Nephron (organoid): Measurements from ENCODE around the gene XKR8.

Source experiments
- H3K27ac Mint-ChIP-seq, 3 experiments: 2 replicates each; pipeline ENCODE4 v1.8.0; 2020; ENCODE audit warnings: mixed read lengths in 3 of 3, mild to moderate bottlenecking in 2 of 3, moderate library complexity in 1 of 3
- H3K27me3 Mint-ChIP-seq: 2 replicates; pipeline ENCODE4 v1.8.0; 2021; ENCODE audit warnings: low read depth, mild to moderate bottlenecking, moderate library complexity, mixed read lengths
- H3K36me3 Mint-ChIP-seq: 2 replicates; pipeline ENCODE4 v1.8.0; 2020; ENCODE audit warnings: low read depth, mixed read lengths
- H3K4me1 Mint-ChIP-seq: 2 replicates; pipeline ENCODE4 v1.8.0; 2020; ENCODE audit warnings: mixed read lengths
- H3K4me3 Mint-ChIP-seq, 3 experiments: 2 replicates each; pipeline ENCODE4 v1.8.0; 2020; ENCODE audit warnings: mild to moderate bottlenecking in 3 of 3, mixed read lengths in 3 of 3, moderate library complexity in 2 of 3
- H3K9me3 Mint-ChIP-seq: 2 replicates; pipeline ENCODE4 v1.8.0; 2020; ENCODE audit warnings: mixed read lengths
- TF ChIP-seq, protein P1 (sequence below), 3 experiments: fragments of 200-600 bp; sonication (generic); IDR thresholded peaks; one replicate each; pipeline ENCODE4 v1.5.0; 2021; ENCODE audit warnings: antibody characterized with exemption in 3 of 3; ENCODE audit not compliant: unreplicated experiment in 3 of 3

XKR8 gene

DNA sequence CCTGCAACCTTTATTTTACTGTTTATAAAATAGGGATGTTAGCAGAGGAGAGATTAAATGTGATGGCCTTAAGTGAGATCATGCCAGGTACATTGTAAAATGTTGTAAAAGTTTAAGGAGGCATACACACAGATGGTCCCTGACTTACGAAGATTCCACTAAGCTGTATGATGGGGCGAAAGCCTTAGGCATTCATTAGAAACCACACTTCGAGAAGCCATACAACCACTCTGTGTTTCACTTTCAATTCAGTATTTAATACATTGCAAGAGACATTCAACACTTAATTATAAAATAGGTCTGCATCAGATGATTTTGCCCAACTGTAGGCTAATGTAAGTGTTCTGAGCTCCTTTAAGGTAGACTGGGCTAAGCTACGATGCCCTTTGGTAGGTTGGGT is 21.3 kb upstream of the XKR8 start:
- H3K36me3 Mint-ChIP-seq, result no peaks in the 10 kb centered on the region
- no peak overlapping the region for H3K4me3 Mint-ChIP-seq
- H3K27ac Mint-ChIP-seq, result no peak overlapping the region
- H3K9me3 Mint-ChIP-seq, result no peaks in the 10 kb centered on the region
- H3K4me1 Mint-ChIP-seq, result peaks cover 8% of the 10 kb centered on the region
- TF ChIP-seq, protein P1, sequence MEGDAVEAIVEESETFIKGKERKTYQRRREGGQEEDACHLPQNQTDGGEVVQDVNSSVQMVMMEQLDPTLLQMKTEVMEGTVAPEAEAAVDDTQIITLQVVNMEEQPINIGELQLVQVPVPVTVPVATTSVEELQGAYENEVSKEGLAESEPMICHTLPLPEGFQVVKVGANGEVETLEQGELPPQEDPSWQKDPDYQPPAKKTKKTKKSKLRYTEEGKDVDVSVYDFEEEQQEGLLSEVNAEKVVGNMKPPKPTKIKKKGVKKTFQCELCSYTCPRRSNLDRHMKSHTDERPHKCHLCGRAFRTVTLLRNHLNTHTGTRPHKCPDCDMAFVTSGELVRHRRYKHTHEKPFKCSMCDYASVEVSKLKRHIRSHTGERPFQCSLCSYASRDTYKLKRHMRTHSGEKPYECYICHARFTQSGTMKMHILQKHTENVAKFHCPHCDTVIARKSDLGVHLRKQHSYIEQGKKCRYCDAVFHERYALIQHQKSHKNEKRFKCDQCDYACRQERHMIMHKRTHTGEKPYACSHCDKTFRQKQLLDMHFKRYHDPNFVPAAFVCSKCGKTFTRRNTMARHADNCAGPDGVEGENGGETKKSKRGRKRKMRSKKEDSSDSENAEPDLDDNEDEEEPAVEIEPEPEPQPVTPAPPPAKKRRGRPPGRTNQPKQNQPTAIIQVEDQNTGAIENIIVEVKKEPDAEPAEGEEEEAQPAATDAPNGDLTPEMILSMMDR (IDR thresholded peaks at IDR 0.05; ENCODE audit: unreplicated experiment in 3 of 3), result no peak
- H3K27me3 Mint-ChIP-seq, result peaks cover 30% of the 10 kb centered on the region

DNA sequence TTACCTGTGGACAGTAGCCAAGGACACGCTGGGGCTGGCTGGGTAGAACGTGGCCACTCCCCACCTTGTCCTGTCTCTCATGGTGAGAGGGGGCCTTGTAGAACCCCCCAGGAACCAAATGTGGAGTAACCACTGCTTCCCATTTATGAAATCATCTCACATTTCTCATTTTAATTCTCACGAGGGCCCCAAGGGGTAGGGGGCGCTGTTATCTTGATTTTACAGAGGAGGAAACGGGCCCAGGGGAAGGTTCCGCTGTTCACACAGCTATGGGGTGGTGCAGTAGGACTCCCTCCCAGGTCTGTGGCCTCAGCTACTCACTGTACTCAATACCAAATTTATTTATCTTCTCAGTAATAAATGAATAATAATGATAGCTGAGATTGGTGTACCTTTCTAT is 19.5 kb upstream of the XKR8 start:
- no peaks in the 10 kb centered on the region for H3K36me3 Mint-ChIP-seq
- no peak overlapping the region for H3K4me3 Mint-ChIP-seq
- H3K27ac Mint-ChIP-seq, result no peak overlapping the region
- H3K27me3 Mint-ChIP-seq, result peaks cover 20% of the 10 kb centered on the region
- peaks cover 4% of the 10 kb centered on the region for H3K4me1 Mint-ChIP-seq
- TF ChIP-seq, protein P1 (IDR thresholded peaks at IDR 0.05; ENCODE audit: unreplicated experiment in 3 of 3), result no peak
- no peaks in the 10 kb centered on the region for H3K9me3 Mint-ChIP-seq

- no peak overlapping the region for H3K27ac Mint-ChIP-seq
- no peak overlapping the region for H3K4me3 Mint-ChIP-seq
- no peaks in the 10 kb centered on the region for H3K4me1 Mint-ChIP-seq
Measured at GRCh38 chr1:27940870-27941560, 18.8 kb upstream of the XKR8 start.

DNA sequence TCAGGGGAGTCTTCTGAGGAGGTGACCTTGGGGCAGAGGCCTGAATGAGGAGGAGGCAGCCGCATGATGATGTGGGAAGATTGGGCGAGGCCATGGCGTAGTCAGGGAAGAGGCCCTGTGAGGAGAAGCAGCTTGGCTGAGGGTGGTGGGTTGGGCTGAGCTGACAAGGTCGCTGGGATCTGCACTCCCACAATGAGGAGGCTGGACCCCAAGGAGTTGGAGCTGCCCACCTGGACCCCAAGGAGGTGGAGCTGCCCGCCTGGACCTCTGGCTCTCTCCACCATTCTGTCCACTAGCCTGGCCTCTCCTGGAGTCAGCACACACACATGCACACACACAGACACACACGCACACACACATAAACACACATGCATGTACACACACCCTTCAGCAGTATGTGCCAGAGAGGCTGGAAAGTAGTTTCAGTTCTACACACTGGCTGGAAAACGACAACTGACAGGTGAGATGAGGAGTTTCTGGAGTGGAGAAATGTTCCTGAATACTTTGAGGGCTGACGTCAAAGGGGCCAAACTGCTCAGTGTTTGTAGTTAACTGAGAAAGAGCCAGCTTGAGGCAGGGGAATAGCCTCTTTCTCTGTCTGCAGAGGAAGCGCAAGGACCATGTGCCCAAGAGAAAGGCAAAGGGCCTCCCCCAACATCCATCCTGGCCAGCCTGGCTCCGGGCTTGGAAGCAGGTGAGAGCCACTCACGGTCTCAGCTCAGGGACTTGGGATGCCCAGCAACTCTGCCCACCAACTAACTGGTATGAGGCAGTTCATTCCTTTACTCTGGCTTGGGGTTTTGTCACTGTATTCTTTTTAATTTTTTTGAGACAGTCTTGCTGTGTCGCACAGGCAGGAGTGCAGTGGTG is 17.9 kb upstream of the XKR8 start:
- Mint-ChIP-seq H3K4me1 (no peaks in the 10 kb centered on the region), H3K4me3 (no peak overlapping the region), H3K27me3 (peaks cover 6% of the 10 kb centered on the region), H3K27ac (no peak overlapping the region), H3K36me3 (no peaks in the 10 kb centered on the region), H3K9me3 (no peaks in the 10 kb centered on the region)
- TF ChIP-seq, protein P1 (IDR thresholded peaks at IDR 0.05; ENCODE audit: unreplicated experiment in 3 of 3), result no peak

More at GRCh38 chr1:27940870-27941560, 18.8 kb upstream of the XKR8 start:
- TF ChIP-seq, protein P1 (IDR thresholded peaks at IDR 0.05; ENCODE audit: unreplicated experiment in 3 of 3), result no peak
- no peaks in the 10 kb centered on the region for H3K9me3 Mint-ChIP-seq
- no peaks in the 10 kb centered on the region for H3K36me3 Mint-ChIP-seq
- H3K27me3 Mint-ChIP-seq, result peaks cover 13% of the 10 kb centered on the region

GRCh38 chr1:27945020-27945419 is 14.8 kb upstream of the XKR8 start:
- H3K4me3 Mint-ChIP-seq, result no peak overlapping the region
- no peaks in the 10 kb centered on the region for H3K36me3 Mint-ChIP-seq
- no peaks in the 10 kb centered on the region for H3K4me1 Mint-ChIP-seq
- no peaks in the 10 kb centered on the region for H3K27me3 Mint-ChIP-seq
- no peaks in the 10 kb centered on the region for H3K9me3 Mint-ChIP-seq
- TF ChIP-seq, protein P1 (IDR thresholded peaks at IDR 0.05; ENCODE audit: unreplicated experiment in 3 of 3), result no peak
- H3K27ac Mint-ChIP-seq, result no peak overlapping the region
